HepG2 (cell line): ENCODE measurements around the gene INAFM1. TPM values are rescaled to one million over a fixed set of nuclear protein-coding genes. Genes with fewer than 3 reads are reported as not detected.

Experiments used
- ARNT2 ChIP-seq: sonication (generic); formaldehyde crosslinking; IDR thresholded peaks from 2 replicates; pipeline ENCODE4 v1.8.0; 2022; ENCODE audit warnings: mild to moderate bottlenecking, low read depth, missing genetic modification reagents, moderate library complexity
- ATRX ChIP-seq: sonication (generic); formaldehyde crosslinking; IDR thresholded peaks from 2 replicates; pipeline ENCODE4 v1.4.0; 2020; ENCODE audit warnings: missing genetic modification reagents, borderline replicate concordance
- CHD2 ChIP-seq: IDR thresholded peaks from 2 replicates; pipeline ENCODE4 v1.6.1; 2011; ENCODE audit warnings: low read depth, low read length, improper control_type of control experiment
- DR1 ChIP-seq: sonication (generic); formaldehyde crosslinking; IDR thresholded peaks from 2 replicates; pipeline ENCODE4 v1.8.0; 2021; ENCODE audit warnings: mild to moderate bottlenecking, missing genetic modification reagents, inconsistent platforms
- FOXA1 ChIP-seq, 2 experiments: fragments of 450-650 bp in 1 of 2; sonication (generic) in 1 of 2; formaldehyde crosslinking in 1 of 2; IDR thresholded peaks; 2 replicates each; pipeline versions ENCODE4 v1.4.0 to v1.6.1; 2016 to 2020; ENCODE audit warnings: missing genetic modification reagents in 1 of 2
- HNF1B ChIP-seq: sonication (generic); formaldehyde crosslinking; IDR thresholded peaks from 2 replicates; pipeline ENCODE4 v1.5.1; 2020; ENCODE audit warnings: mild to moderate bottlenecking, moderate library complexity, missing genetic modification reagents
- HOXA5 ChIP-seq: sonication (generic); formaldehyde crosslinking; IDR thresholded peaks from 2 replicates; pipeline ENCODE4 v1.4.0; 2020; ENCODE audit warnings: missing genetic modification reagents
- MTF1 ChIP-seq: sonication (generic); formaldehyde crosslinking; IDR thresholded peaks from 2 replicates; pipeline ENCODE4 v1.5.0; 2020; ENCODE audit warnings: missing genetic modification reagents
- PBX3 ChIP-seq: sonication (generic); formaldehyde crosslinking; IDR thresholded peaks from 2 replicates; pipeline ENCODE4 v1.8.1; 2023; ENCODE audit warnings: missing genetic modification reagents, inconsistent platforms, borderline replicate concordance
- SMYD3 ChIP-seq: sonication (generic); formaldehyde crosslinking; IDR thresholded peaks from 2 replicates; pipeline ENCODE4 v1.8.1; 2023; ENCODE audit warnings: mild to moderate bottlenecking, missing genetic modification reagents
- STAT5B ChIP-seq: sonication (generic); formaldehyde crosslinking; IDR thresholded peaks from 2 replicates; pipeline ENCODE4 v1.4.0; 2020; ENCODE audit warnings: missing genetic modification reagents
- TAF15 ChIP-seq: fragments of 200-400 bp; formaldehyde crosslinking; IDR thresholded peaks from one replicate; pipeline ENCODE4 v1.6.1; 2018; ENCODE audit warnings: mild to moderate bottlenecking, low read depth, low read length; ENCODE audit not compliant: poor library complexity, severe bottlenecking
- THYN1 ChIP-seq: sonication (generic); formaldehyde crosslinking; IDR thresholded peaks from 2 replicates; pipeline ENCODE4 v1.8.1; 2023; ENCODE audit warnings: low read depth, mild to moderate bottlenecking, moderate library complexity, missing genetic modification reagents, borderline replicate concordance
- TSC22D2 ChIP-seq: sonication (generic); formaldehyde crosslinking; IDR thresholded peaks from 2 replicates; pipeline ENCODE4 v1.5.1; 2020; ENCODE audit warnings: missing genetic modification reagents, mild to moderate bottlenecking, borderline replicate concordance
- U2AF2 ChIP-seq: fragments of 200-400 bp; formaldehyde crosslinking; IDR thresholded peaks from 2 replicates; pipeline ENCODE4 v1.6.1; 2017; ENCODE audit warnings: low read depth, mild to moderate bottlenecking, low read length
- ZMYM4 ChIP-seq: sonication (generic); formaldehyde crosslinking; IDR thresholded peaks from 2 replicates; pipeline ENCODE4 v1.8.1; 2023; ENCODE audit warnings: mild to moderate bottlenecking, missing genetic modification reagents
- ZNF138 ChIP-seq: sonication (generic); formaldehyde crosslinking; IDR thresholded peaks from 2 replicates; pipeline ENCODE4 v1.5.0; 2020; ENCODE audit warnings: mild to moderate bottlenecking, low read depth, missing genetic modification reagents
- ZNF160 ChIP-seq: sonication (generic); formaldehyde crosslinking; IDR thresholded peaks from 2 replicates; pipeline ENCODE4 v1.8.0; 2022; ENCODE audit warnings: mild to moderate bottlenecking, inconsistent platforms, missing genetic modification reagents
- ZNF331 ChIP-seq: sonication (generic); formaldehyde crosslinking; IDR thresholded peaks from 2 replicates; pipeline ENCODE4 v1.4.0; 2020; ENCODE audit warnings: missing genetic modification reagents
- ZNF556 ChIP-seq: sonication (generic); formaldehyde crosslinking; IDR thresholded peaks from 2 replicates; pipeline ENCODE4 v1.4.0; 2020; ENCODE audit warnings: mild to moderate bottlenecking, missing genetic modification reagents, borderline replicate concordance
- ZNF792 ChIP-seq: IDR thresholded peaks from 2 replicates; pipeline ENCODE4 v1.6.1; 2016
- ZSCAN31 ChIP-seq: sonication (generic); formaldehyde crosslinking; IDR thresholded peaks from 2 replicates; pipeline ENCODE4 v1.5.0; 2020; ENCODE audit warnings: low read depth, mild to moderate bottlenecking, missing genetic modification reagents
- polyA plus RNA-seq, 8 experiments: library from polyadenylated mRNA; depleted of rRNA in 3 of 8; stranded (reverse) in 7 of 8; unstranded in 1 of 8; fragments of >200 nt; fragmentation: Illumina TruSeq in 4 of 8; extraction: Trizol in 4 of 8; gene quantifications; 2 replicates each; pipeline versions ENCODE4 v1.2.1 to v1.2.3, GENCODE V29; 2011 to 2016; ENCODE audit warnings: low read depth in 4 of 8, missing spikeins in 1 of 8, mixed read lengths in 1 of 8; ENCODE audit not compliant: insufficient read depth in 1 of 8
- total RNA-seq, 5 experiments: library from RNA; depleted of rRNA; stranded (reverse); fragments of >200 nt; fragmentation: Illumina TruSeq; extraction: Trizol; gene quantifications; 2 replicates each; pipeline ENCODE4 v1.2.3, GENCODE V29; 2016; ENCODE audit warnings: low read depth in 1 of 5
- TF ChIP-seq, protein P1 (sequence below), 2 experiments: fragments of 450-650 bp in 1 of 2; sonication (generic) in 1 of 2; formaldehyde crosslinking; IDR thresholded peaks; 2 replicates each; pipeline versions ENCODE4 v1.5.0 to v1.8.0; 2020 to 2022; ENCODE audit warnings: mild to moderate bottlenecking in 1 of 2, missing genetic modification reagents in 1 of 2
- TF ChIP-seq, protein P2 (sequence below): sonication (generic); formaldehyde crosslinking; IDR thresholded peaks from 2 replicates; pipeline ENCODE4 v1.4.0; 2020; ENCODE audit warnings: missing genetic modification reagents, borderline replicate concordance

The INAFM1 gene
- total and polyA plus RNA-seq, 2 of the 13 experiments (the other 11 are each of a cell fraction or from before 2014, with no cell fraction given), result 0.88 to 1.9 TPM

GRCh38 chr19:47225746-47226425, 48.8 kb upstream of the INAFM1 start (continued):
- TF ChIP-seq PBX3 (0 out of 2 replicates have a peak, but pooled peaks have one; percentile 39), ZMYM4 (peak; percentile 85), FOXA1 (IDR thresholded peaks at IDR 0.05) (no peak), FOXA1 (CRISPR knock-in tag; IDR thresholded peaks at IDR 0.05) (no peak), CHD2 (peak; percentile 81), ZSCAN31 (CRISPR knock-in tag) (peak; percentile 64), STAT5B (CRISPR knock-in tag) (no peak), ARNT2 (CRISPR knock-in tag) (peak; percentile 81), MTF1 (peak; percentile 36; the same call in 1 of the 2 replicates), ATRX (CRISPR knock-in tag) (no peak), ZNF331 (CRISPR knock-in tag) (peak; percentile 83), ZNF556 (CRISPR knock-in tag) (no peak), ZNF792 (peak; percentile 80; the same call in 1 of the 2 replicates), THYN1 (CRISPR knock-in tag) (no peak), HOXA5 (CRISPR knock-in tag) (peak; percentile 84), HNF1B (peak; percentile 6; the same call in 1 of the 2 replicates), SMYD3 (CRISPR knock-in tag) (no peak), TSC22D2 (CRISPR knock-in tag) (peak; percentile 85; the same call in 1 of the 2 replicates), U2AF2 (no peak), TAF15 (no peak), ZNF138 (CRISPR knock-in tag) (0 out of 2 replicates have a peak, but pooled peaks have one; percentile 43), ZNF160 (0 out of 2 replicates have a peak, but pooled peaks have one; percentile 71), DR1 (CRISPR knock-in tag) (peak; percentile 94; the same call in 1 of the 2 replicates)
- TF ChIP-seq, protein P1, sequence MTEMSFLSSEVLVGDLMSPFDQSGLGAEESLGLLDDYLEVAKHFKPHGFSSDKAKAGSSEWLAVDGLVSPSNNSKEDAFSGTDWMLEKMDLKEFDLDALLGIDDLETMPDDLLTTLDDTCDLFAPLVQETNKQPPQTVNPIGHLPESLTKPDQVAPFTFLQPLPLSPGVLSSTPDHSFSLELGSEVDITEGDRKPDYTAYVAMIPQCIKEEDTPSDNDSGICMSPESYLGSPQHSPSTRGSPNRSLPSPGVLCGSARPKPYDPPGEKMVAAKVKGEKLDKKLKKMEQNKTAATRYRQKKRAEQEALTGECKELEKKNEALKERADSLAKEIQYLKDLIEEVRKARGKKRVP (CRISPR knock-in tag; IDR thresholded peaks at IDR 0.05), result peak in 1 of 2 experiments; percentile 69; a peak in 1 of 4 replicates
- TF ChIP-seq, protein P2, sequence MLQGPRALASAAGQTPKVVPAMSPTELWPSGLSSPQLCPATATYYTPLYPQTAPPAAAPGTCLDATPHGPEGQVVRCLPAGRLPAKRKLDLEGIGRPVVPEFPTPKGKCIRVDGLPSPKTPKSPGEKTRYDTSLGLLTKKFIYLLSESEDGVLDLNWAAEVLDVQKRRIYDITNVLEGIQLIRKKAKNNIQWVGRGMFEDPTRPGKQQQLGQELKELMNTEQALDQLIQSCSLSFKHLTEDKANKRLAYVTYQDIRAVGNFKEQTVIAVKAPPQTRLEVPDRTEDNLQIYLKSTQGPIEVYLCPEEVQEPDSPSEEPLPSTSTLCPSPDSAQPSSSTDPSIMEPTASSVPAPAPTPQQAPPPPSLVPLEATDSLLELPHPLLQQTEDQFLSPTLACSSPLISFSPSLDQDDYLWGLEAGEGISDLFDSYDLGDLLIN, result 0 out of 2 replicates have a peak, but pooled peaks have one; percentile 67
